Thymus (tissue), 11 donors: ENCODE measurements around the gene ITGB3. TPM values are rescaled to one million over a fixed set of nuclear protein-coding genes. Genes with fewer than 3 reads are reported as not detected.

Source experiments
- DNase-seq, 9 donors: peaks; one replicate each; pipeline ENCODE4 v3.0.0-alpha.2; 2013; ENCODE audit warnings: low spot score in 9 of 9, low read depth in 6 of 9, missing footprints in 1 of 9
- H3K27ac ChIP-seq, 2 donors: one replicate each; pipeline ENCODE4 v1.5.1; 2013; ENCODE audit warnings: control low read depth in 1 of 2, low read depth in 1 of 2, low read length in 1 of 2, mild to moderate bottlenecking in 1 of 2, moderate library complexity in 1 of 2
- H3K27me3 ChIP-seq, 2 donors: one replicate each; pipeline ENCODE4 v1.5.1; 2013; ENCODE audit warnings: low read length in 1 of 2; ENCODE audit not compliant: control insufficient read depth in 2 of 2, insufficient read depth in 1 of 2
- H3K36me3 ChIP-seq, 2 donors: one replicate each; pipeline ENCODE4 v1.5.1; 2013; ENCODE audit warnings: low read length in 1 of 2, mild to moderate bottlenecking in 1 of 2, moderate library complexity in 1 of 2; ENCODE audit not compliant: control insufficient read depth in 2 of 2, insufficient read depth in 2 of 2
- H3K4me1 ChIP-seq, 2 donors: one replicate each; pipeline ENCODE4 v1.5.1; 2013; ENCODE audit warnings: low read length in 2 of 2; ENCODE audit not compliant: control insufficient read depth in 2 of 2, insufficient read depth in 2 of 2
- H3K4me3 ChIP-seq, 2 donors: one replicate each; pipeline ENCODE4 v1.5.1; 2013; ENCODE audit warnings: low read length in 2 of 2, control low read depth in 1 of 2, mild to moderate bottlenecking in 1 of 2
- H3K9me3 ChIP-seq, 2 donors: one replicate each; pipeline ENCODE4 v1.5.1; 2013; ENCODE audit warnings: low read length in 1 of 2, mild to moderate bottlenecking in 1 of 2; ENCODE audit not compliant: control insufficient read depth in 2 of 2, insufficient read depth in 1 of 2
- WGBS: extraction: QIAGEN DNeasy Blood & Tissue Kit; methylation state at CpG from one replicate; pipeline ENCODE4 v1.1.7; 2013; 5-methylcytosine and 5-hydroxymethylcytosine counted together
- polyA plus RNA-seq: library from polyadenylated mRNA; stranded (reverse); fragments of 200-250 nt; gene quantifications from one replicate; pipeline ENCODE4 v1.2.3, GENCODE V29; 2013
- total RNA-seq: library from RNA; stranded (reverse); fragments of 120-200 nt; gene quantifications from one replicate; pipeline ENCODE4 v1.2.4, GENCODE V29; 2013
- donor health status: healthy.

Gene ITGB3
- total and polyA plus RNA-seq, 2 donors: 0.52 to 1.7 TPM

GRCh38 chr17:47297661-47298400, 44.2 kb downstream of the ITGB3 start:
- Histone ChIP-seq H3K9me3 (no peaks in the 10 kb centered on the region), H3K27me3 (no peaks in the 10 kb centered on the region), H3K4me3 (no peak overlapping the region), H3K27ac (no peak overlapping the region), H3K36me3 (no peaks in the 10 kb centered on the region), H3K4me1 (no peaks in the 10 kb centered on the region)
- WGBS: 97% methylated on average over 4 of the region's 4 CpGs
- DNase-seq: no peak

- no peaks in the 10 kb centered on the region for H3K36me3 ChIP-seq
- H3K9me3 ChIP-seq: no peaks in the 10 kb centered on the region
- no peaks in the 10 kb centered on the region for H3K4me1 ChIP-seq
- WGBS: 96% methylated on average over 6 of the region's 6 CpGs
- H3K27ac ChIP-seq: no peak overlapping the region
- no peak for DNase-seq
- no peak overlapping the region for H3K4me3 ChIP-seq
- H3K27me3 ChIP-seq: no peaks in the 10 kb centered on the region
Observed at GRCh38 chr17:47298712-47299111, 45.1 kb downstream of the ITGB3 start.

GRCh38 chr17:47299239-47299910, 45.7 kb downstream of the ITGB3 start:
- no peaks in the 10 kb centered on the region for H3K9me3 ChIP-seq
- WGBS: 94% methylated on average over 13 of the region's 13 CpGs
- no peaks in the 10 kb centered on the region for H3K27me3 ChIP-seq
- no peak for DNase-seq
- H3K4me3 ChIP-seq: no peak overlapping the region
- no peaks in the 10 kb centered on the region for H3K4me1 ChIP-seq
- no peaks in the 10 kb centered on the region for H3K36me3 ChIP-seq
- H3K27ac ChIP-seq: no peak overlapping the region

GRCh38 chr17:47300718-47301117, 47.1 kb downstream of the ITGB3 start:
- Histone ChIP-seq H3K27ac (no peak overlapping the region), H3K36me3 (no peaks in the 10 kb centered on the region), H3K27me3 (no peaks in the 10 kb centered on the region), H3K4me1 (no peaks in the 10 kb centered on the region), H3K4me3 (no peak overlapping the region), H3K9me3 (no peaks in the 10 kb centered on the region)
- WGBS: 99% methylated on average over 1 of the region's 1 CpG
- DNase-seq: no peak

- WGBS: 83% methylated on average over 3 of the region's 3 CpGs
Observed at GRCh38 chr17:47301161-47301560, 47.5 kb downstream of the ITGB3 start.

GRCh38 chr17:47301831-47302230, 48.2 kb downstream of the ITGB3 start:
- no peaks in the 10 kb centered on the region for H3K9me3 ChIP-seq
- no peaks in the 10 kb centered on the region for H3K36me3 ChIP-seq
- no peaks in the 10 kb centered on the region for H3K27me3 ChIP-seq
- WGBS: 94% methylated on average over 2 of the region's 2 CpGs
- H3K4me3 ChIP-seq: no peak overlapping the region
- DNase-seq: no peak
- H3K4me1 ChIP-seq: no peaks in the 10 kb centered on the region
- H3K27ac ChIP-seq: no peak overlapping the region

More at GRCh38 chr17:47301161-47301560, 47.5 kb downstream of the ITGB3 start:
- Histone ChIP-seq H3K27me3 (no peaks in the 10 kb centered on the region), H3K36me3 (no peaks in the 10 kb centered on the region), H3K27ac (no peak overlapping the region), H3K9me3 (no peaks in the 10 kb centered on the region), H3K4me3 (no peak overlapping the region), H3K4me1 (no peaks in the 10 kb centered on the region)
- DNase-seq: no peak

- 100% methylated on average over 1 of the region's 1 CpG for WGBS
- Histone ChIP-seq H3K9me3 (no peaks in the 10 kb centered on the region), H3K27ac (no peak overlapping the region), H3K27me3 (no peaks in the 10 kb centered on the region), H3K4me1 (no peaks in the 10 kb centered on the region), H3K36me3 (no peaks in the 10 kb centered on the region), H3K4me3 (no peak overlapping the region)
- DNase-seq: no peak
Observed at GRCh38 chr17:47304186-47304585, 50.6 kb downstream of the ITGB3 start.

GRCh38 chr17:47305302-47305923, 51.8 kb downstream of the ITGB3 start:
- 67% methylated on average over 4 of the region's 4 CpGs for WGBS
- no peaks in the 10 kb centered on the region for H3K27me3 ChIP-seq
- DNase-seq: no peak
- no peaks in the 10 kb centered on the region for H3K36me3 ChIP-seq
- no peak overlapping the region for H3K27ac ChIP-seq
- H3K4me3 ChIP-seq: no peak overlapping the region
- H3K9me3 ChIP-seq: no peaks in the 10 kb centered on the region
- no peaks in the 10 kb centered on the region for H3K4me1 ChIP-seq

- no peaks in the 10 kb centered on the region for H3K9me3 ChIP-seq
- 86% methylated on average over 4 of the region's 4 CpGs for WGBS
- no peak for DNase-seq
- H3K36me3 ChIP-seq: no peaks in the 10 kb centered on the region
- no peak overlapping the region for H3K4me3 ChIP-seq
- no peaks in the 10 kb centered on the region for H3K4me1 ChIP-seq
- H3K27ac ChIP-seq: no peak overlapping the region
- H3K27me3 ChIP-seq: no peaks in the 10 kb centered on the region
Observed at GRCh38 chr17:47310186-47310733, 56.6 kb downstream of the ITGB3 start.
